ENCODE results near the gene RPS6KA6.

RPS6KA6 gene

GRCh38 chrX:84156821-84157220 is 31.2 kb downstream of the RPS6KA6 start:
- no peak for ATAC-seq
- TF ChIP-seq ISL1 (CRISPR knock-in tag; IDR thresholded peaks at IDR 0.05) (peak; percentile 31; the same call in 1 of the 2 replicates), ZC3H10 (CRISPR knock-in tag; IDR thresholded peaks at IDR 0.05) (no peak)

DNA sequence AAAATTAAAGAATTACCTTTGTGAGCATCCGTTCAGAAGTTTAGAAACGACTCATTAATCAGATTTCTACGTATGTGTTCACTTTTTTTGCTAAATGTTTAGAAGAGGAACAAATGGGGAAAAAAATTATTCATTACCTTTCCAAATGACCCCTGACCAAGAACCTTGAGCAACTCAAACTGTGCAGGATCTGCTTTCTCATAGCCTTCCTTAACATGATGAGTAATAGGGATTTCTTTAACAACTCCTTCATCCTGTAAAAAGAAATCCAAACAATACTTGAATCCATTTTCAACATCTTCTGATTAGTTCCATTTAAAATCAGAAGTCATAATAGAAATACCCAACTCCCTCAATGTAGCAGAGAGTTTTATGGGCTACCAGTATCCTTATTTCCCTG is 32.1 kb downstream of the RPS6KA6 start:
- TF ChIP-seq CREB5 (CRISPR knock-in tag; IDR thresholded peaks at IDR 0.05; ENCODE audit: low read depth) (no peak), CSDC2 (CRISPR knock-in tag; IDR thresholded peaks at IDR 0.05) (no peak), TOX (CRISPR knock-in tag; IDR thresholded peaks at IDR 0.05; ENCODE audit: borderline replicate concordance) (no peak), SNAI2 (CRISPR knock-in tag; IDR thresholded peaks at IDR 0.05) (no peak), ISL1 (CRISPR knock-in tag; IDR thresholded peaks at IDR 0.05) (no peak), RARB (CRISPR knock-in tag; IDR thresholded peaks at IDR 0.05) (no peak), BACH2 (CRISPR knock-in tag; IDR thresholded peaks at IDR 0.05; ENCODE audit: borderline replicate concordance) (no peak), PPARA (CRISPR knock-in tag; IDR thresholded peaks at IDR 0.05; ENCODE audit: borderline replicate concordance) (no peak), ZNF70 (CRISPR knock-in tag; IDR thresholded peaks at IDR 0.05) (no peak), ZC3H10 (CRISPR knock-in tag; IDR thresholded peaks at IDR 0.05) (no peak), ESRRG (CRISPR knock-in tag; IDR thresholded peaks at IDR 0.05) (no peak), PATZ1 (CRISPR knock-in tag; IDR thresholded peaks at IDR 0.05; ENCODE audit: borderline replicate concordance) (no peak), ZNF8 (CRISPR knock-in tag; IDR thresholded peaks at IDR 0.05) (no peak), ZNF565 (CRISPR knock-in tag; conservative IDR thresholded peaks at IDR 0.05; ENCODE audit: low read depth) (no peak), ZFP30 (CRISPR knock-in tag; IDR thresholded peaks at IDR 0.05) (no peak), GLIS3 (CRISPR knock-in tag; IDR thresholded peaks at IDR 0.05) (no peak)
- TF ChIP-seq, protein P1, sequence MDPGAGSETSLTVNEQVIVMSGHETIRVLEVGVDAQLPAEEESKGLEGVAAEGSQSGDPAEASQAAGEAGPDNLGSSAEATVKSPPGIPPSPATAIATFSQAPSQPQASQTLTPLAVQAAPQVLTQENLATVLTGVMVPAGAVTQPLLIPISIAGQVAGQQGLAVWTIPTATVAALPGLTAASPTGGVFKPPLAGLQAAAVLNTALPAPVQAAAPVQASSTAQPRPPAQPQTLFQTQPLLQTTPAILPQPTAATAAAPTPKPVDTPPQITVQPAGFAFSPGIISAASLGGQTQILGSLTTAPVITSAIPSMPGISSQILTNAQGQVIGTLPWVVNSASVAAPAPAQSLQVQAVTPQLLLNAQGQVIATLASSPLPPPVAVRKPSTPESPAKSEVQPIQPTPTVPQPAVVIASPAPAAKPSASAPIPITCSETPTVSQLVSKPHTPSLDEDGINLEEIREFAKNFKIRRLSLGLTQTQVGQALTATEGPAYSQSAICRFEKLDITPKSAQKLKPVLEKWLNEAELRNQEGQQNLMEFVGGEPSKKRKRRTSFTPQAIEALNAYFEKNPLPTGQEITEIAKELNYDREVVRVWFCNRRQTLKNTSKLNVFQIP (CRISPR knock-in tag; IDR thresholded peaks at IDR 0.05; ENCODE audit: borderline replicate concordance, low read depth) = no peak
- TF ChIP-seq, protein P2, sequence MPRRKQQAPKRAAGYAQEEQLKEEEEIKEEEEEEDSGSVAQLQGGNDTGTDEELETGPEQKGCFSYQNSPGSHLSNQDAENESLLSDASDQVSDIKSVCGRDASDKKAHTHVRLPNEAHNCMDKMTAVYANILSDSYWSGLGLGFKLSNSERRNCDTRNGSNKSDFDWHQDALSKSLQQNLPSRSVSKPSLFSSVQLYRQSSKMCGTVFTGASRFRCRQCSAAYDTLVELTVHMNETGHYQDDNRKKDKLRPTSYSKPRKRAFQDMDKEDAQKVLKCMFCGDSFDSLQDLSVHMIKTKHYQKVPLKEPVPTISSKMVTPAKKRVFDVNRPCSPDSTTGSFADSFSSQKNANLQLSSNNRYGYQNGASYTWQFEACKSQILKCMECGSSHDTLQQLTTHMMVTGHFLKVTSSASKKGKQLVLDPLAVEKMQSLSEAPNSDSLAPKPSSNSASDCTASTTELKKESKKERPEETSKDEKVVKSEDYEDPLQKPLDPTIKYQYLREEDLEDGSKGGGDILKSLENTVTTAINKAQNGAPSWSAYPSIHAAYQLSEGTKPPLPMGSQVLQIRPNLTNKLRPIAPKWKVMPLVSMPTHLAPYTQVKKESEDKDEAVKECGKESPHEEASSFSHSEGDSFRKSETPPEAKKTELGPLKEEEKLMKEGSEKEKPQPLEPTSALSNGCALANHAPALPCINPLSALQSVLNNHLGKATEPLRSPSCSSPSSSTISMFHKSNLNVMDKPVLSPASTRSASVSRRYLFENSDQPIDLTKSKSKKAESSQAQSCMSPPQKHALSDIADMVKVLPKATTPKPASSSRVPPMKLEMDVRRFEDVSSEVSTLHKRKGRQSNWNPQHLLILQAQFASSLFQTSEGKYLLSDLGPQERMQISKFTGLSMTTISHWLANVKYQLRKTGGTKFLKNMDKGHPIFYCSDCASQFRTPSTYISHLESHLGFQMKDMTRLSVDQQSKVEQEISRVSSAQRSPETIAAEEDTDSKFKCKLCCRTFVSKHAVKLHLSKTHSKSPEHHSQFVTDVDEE (CRISPR knock-in tag; IDR thresholded peaks at IDR 0.05) = no peak
- no peak for ATAC-seq

- no peak for ATAC-seq
- TF ChIP-seq ZNF8 (CRISPR knock-in tag; IDR thresholded peaks at IDR 0.05) (no peak), RARB (CRISPR knock-in tag; IDR thresholded peaks at IDR 0.05) (no peak), BACH2 (CRISPR knock-in tag; IDR thresholded peaks at IDR 0.05; ENCODE audit: borderline replicate concordance) (no peak), PATZ1 (CRISPR knock-in tag; IDR thresholded peaks at IDR 0.05; ENCODE audit: borderline replicate concordance) (no peak), ZFP30 (CRISPR knock-in tag; IDR thresholded peaks at IDR 0.05) (no peak), PPARA (CRISPR knock-in tag; IDR thresholded peaks at IDR 0.05; ENCODE audit: borderline replicate concordance) (no peak), ZNF565 (CRISPR knock-in tag; conservative IDR thresholded peaks at IDR 0.05; ENCODE audit: low read depth) (no peak), ZFP3 (CRISPR knock-in tag; IDR thresholded peaks at IDR 0.05) (no peak), CSDC2 (CRISPR knock-in tag; IDR thresholded peaks at IDR 0.05) (no peak), ZNF70 (CRISPR knock-in tag; IDR thresholded peaks at IDR 0.05) (no peak), OSR1 (CRISPR knock-in tag; IDR thresholded peaks at IDR 0.05) (no peak), SNAI2 (CRISPR knock-in tag; IDR thresholded peaks at IDR 0.05) (no peak), ZC3H10 (CRISPR knock-in tag; IDR thresholded peaks at IDR 0.05) (no peak)
- TF ChIP-seq, protein P2 (CRISPR knock-in tag; IDR thresholded peaks at IDR 0.05) = no peak
- TF ChIP-seq, protein P1 (CRISPR knock-in tag; IDR thresholded peaks at IDR 0.05; ENCODE audit: borderline replicate concordance, low read depth) = no peak
- TF ChIP-seq, protein P3, sequence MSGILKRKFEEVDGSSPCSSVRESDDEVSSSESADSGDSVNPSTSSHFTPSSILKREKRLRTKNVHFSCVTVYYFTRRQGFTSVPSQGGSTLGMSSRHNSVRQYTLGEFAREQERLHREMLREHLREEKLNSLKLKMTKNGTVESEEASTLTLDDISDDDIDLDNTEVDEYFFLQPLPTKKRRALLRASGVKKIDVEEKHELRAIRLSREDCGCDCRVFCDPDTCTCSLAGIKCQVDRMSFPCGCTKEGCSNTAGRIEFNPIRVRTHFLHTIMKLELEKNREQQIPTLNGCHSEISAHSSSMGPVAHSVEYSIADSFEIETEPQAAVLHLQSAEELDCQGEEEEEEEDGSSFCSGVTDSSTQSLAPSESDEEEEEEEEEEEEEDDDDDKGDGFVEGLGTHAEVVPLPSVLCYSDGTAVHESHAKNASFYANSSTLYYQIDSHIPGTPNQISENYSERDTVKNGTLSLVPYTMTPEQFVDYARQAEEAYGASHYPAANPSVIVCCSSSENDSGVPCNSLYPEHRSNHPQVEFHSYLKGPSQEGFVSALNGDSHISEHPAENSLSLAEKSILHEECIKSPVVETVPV (CRISPR knock-in tag; IDR thresholded peaks at IDR 0.05) = no peak
These were observed 34.5 kb downstream of the RPS6KA6 start for GRCh38 chrX:84153538-84153937.
